ENCODE data around the gene CACNA1S.

DNA sequence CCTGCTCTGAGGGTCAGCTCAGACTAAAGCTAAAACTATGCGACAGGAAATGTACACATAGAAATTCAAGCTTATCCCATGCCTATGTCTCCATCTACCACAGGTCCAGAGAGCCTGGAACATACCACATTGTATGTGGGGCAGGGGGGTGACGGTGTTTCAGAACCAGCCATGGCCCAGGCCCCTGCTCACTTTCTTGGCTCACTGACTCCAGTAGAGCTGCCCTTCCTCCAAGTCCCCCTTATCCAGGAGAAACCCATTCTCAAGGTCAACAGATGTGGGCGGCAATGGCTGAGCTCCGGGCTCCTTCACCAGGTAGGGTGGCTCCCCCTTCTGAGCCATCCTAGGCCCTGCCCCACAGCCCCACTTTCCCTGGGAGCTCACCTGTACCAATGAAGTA, 21.0 kb downstream of the CACNA1S start:
- TF ChIP-seq, protein P1, sequence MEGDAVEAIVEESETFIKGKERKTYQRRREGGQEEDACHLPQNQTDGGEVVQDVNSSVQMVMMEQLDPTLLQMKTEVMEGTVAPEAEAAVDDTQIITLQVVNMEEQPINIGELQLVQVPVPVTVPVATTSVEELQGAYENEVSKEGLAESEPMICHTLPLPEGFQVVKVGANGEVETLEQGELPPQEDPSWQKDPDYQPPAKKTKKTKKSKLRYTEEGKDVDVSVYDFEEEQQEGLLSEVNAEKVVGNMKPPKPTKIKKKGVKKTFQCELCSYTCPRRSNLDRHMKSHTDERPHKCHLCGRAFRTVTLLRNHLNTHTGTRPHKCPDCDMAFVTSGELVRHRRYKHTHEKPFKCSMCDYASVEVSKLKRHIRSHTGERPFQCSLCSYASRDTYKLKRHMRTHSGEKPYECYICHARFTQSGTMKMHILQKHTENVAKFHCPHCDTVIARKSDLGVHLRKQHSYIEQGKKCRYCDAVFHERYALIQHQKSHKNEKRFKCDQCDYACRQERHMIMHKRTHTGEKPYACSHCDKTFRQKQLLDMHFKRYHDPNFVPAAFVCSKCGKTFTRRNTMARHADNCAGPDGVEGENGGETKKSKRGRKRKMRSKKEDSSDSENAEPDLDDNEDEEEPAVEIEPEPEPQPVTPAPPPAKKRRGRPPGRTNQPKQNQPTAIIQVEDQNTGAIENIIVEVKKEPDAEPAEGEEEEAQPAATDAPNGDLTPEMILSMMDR (IDR thresholded peaks at IDR 0.05), result no peak
- TF ChIP-seq POLR2A (IDR thresholded peaks at IDR 0.05), result no peak

All from esophagus squamous epithelium (tissue), 4 donors.